NCI-H1930 (cell line): ENCODE data around the gene CATSPERD.
"Not testable (repeated sequence)": the region's sequence is repeated elsewhere in the genome, so short reads cannot be mapped to it uniquely, and the experiment has no call there.

ENCODE experiments used
- DNase-seq, 2 experiments: peaks; one replicate each; lab custom pipeline; 2025; lab: John Stamatoyannopoulos, UW

Gene CATSPERD

DNA sequence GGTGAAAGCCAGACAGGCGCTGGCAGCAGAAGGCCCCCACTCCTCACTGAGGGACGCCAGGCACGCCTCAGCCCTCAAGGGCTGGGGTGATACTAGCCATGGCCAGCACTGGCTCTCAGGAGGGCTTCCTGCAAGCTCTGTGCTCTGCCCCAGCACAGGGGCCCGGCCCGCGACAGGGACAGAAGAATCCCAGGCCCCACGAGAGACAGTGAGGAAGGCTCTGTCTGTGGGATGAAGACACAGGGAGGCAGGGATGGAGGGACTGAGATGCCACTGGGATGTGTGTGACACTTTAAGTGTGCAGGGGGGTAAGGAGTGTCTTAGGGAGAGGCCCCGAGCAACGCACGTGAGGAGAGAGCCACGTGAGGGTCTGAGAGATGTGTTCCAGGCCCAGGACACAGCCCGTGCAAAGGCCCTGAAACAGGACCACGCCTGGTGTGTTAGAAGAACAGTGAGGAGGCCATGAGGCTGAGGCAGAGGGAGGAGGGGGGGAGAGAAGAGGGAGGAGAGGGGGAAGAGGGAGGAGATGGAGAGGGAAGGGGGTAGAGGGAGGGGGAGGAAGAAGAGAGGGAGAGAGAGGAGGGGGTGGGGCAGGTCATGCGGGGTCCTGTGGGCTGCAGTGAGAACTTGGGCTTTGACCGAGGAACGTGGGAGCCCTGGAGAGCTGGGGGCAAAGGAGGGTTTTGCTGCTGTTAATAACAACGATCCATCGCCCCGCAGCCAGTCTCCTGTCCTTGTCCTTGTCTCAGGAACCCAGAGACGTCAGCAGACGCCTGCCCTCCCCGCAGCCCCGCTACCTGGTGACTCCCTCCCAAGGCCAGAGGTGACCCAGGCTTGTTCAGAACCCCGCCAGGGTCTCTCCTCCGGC is 23.2 kb upstream of the CATSPERD start:
- no peak for DNase-seq

GRCh38 chr19:5697890-5698634 is 22.4 kb upstream of the CATSPERD start:
- no peak for DNase-seq

GRCh38 chr19:5698635-5699422 is 21.6 kb upstream of the CATSPERD start:
- no peak for DNase-seq

DNA sequence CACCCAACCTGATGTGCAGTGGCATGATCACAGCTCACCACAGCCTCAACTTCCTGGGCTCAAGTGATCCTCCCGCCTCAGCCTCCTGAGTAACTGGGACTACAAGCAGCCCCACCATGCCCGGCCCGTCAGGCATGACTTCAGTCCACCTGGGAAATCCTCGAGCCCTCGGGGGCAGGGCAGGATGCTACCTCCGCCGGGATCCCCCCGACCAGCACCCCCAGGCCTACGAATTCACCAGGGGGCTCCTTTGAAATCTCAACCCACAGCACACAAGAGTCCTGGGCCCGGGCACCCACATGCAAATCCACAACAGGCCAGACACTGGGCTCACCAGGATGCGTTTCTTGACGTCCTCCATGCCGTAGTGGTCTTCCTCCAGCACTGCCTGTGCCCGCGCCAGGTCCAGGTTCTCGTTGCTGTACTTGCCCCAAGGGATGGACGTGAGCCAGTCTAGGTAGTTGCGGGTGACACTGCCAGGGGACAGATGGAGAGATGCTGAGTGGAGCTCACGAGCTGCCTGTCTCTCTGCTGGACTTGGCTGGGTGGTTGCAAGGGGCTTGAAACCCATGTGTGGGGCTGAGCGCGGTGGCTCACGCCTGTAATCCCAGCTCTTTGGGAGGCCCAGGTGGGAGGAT is 19.9 kb upstream of the CATSPERD start:
- no peak for DNase-seq

DNA sequence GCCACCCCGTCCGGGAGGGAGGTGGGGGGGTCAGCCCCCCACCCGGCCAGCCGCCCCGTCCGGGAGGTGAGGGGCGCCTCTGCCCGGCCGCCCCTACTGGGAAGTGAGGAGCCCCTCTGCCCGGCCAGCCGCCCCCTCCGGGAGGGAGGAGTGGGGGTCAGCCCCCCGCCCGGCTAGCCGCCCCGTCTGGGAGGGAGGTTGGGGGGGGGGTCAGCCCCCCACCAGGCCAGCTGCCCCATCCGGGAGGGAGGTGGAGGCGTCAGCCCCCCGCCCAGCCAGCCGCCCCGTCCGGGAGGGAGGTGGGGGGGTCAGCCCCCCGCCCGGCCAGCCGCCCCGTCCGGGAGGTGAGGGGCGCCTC is 18.4 kb upstream of the CATSPERD start:
- not testable (repeated sequence) for DNase-seq

GRCh38 chr19:5703819-5704818 is 16.3 kb upstream of the CATSPERD start:
- DNase-seq: no peak

DNA sequence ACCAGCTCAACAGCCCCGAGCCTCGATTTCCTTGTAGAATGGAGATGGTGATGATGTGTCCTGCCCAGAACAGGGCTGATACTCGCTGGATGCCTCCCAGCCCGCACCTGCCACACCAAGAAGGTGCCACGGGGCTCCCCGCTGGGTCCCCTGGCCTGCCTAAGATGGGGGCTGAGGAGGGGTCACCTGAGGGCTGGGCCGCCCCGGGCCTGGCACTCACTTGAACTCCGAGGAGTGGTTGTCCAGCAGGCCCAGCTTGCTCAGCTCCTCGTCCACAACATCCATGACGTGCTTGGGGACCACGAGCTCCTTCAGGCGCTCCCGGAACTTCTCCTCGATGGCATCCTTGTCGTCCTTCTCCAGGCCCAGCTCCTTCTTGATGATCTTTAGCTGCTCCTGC is 14.9 kb upstream of the CATSPERD start:
- no peak for DNase-seq

- no peak for DNase-seq
These were observed 13.4 kb upstream of the CATSPERD start for GRCh38 chr19:5706876-5707573.

DNA sequence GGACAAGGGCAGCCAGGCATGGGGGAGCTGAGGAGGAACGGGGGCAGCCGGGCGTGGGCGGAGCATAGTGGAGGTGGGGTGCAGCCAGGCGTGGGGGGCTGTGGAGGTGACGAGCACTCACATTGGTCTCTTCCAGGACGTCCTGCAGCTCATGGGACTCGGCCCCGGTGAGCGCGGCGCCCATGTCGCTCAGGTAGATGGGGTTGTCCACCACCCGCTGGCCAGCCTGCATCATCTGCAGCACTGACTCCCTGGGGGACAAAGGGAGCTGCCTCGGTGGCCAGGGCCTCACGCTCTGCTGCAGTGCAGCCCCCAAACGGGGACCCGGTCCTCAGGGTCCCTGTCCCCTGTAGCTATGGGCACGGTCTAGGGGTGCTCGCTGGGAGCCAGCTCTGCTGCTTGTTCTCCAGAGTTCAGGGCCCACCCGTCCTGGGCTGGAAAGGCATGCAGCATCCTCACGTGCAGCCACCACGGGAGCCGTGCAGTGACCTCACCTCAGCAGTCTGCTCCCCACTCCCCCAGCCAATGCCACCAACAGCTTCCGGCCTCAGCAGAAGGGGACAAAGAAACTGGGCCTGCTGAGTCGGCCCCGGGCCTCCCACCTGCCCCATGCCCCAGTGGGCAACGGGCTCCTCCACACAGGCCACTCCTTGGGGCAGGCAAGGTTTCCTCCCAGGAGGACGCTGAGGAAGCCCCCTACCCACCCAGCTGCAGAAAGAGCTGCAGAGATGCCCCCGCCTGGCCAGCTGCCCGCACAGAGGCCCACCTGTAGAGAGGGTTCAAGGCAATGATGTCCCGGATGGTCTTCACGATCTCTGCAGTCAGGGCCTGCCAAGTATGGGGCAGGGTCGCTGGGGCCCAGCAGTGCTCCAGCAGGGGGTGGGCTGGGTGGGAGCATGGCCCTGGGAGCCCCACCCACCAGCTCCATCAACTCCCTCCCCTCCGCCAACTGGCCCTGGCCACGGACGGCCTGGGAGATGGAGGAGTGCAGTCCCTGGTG is 12.6 kb upstream of the CATSPERD start:
- no peak for DNase-seq

GRCh38 chr19:5711025-5711424 is 9.4 kb upstream of the CATSPERD start:
- no peak for DNase-seq

GRCh38 chr19:5711713-5712161 is 8.7 kb upstream of the CATSPERD start:
- no peak for DNase-seq

GRCh38 chr19:5713228-5713627 is 7.2 kb upstream of the CATSPERD start:
- no peak for DNase-seq

GRCh38 chr19:5714816-5715215 is 5.6 kb upstream of the CATSPERD start:
- DNase-seq: no peak

DNA sequence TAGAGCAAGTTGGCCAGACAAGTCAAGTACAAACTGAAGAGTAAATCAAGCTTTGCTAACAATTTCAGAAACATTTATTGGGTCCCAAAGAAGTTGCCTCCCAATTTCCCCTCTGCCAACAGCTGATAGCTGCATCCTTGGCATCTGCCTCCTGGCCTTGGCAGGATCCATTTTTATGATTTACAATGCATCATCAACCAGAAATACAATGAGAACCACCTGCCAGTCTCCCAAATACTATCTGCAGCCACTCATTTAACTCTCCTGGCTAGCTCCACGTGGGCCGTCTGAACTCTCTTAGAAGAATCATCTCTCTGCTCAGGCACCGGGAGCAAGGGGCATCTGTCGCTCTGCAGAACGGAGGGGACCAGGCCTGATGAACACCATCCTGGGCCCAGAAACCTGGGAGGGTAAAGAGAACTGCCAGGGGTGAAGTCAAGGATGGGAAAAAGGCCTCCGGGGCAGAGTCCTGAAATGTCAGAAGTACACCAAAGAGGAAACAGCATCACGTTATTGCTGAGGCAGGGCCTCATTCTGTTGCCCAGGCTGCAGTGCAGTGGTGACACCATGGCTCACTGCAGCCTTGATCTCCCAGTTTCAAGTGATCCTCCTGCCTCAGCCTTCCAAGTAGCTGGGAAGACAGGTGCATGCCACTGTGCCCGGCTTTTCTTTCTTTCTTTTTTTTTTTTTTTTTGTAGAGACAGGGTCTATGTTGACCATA is 3.1 kb upstream of the CATSPERD start:
- DNase-seq: no peak

DNA sequence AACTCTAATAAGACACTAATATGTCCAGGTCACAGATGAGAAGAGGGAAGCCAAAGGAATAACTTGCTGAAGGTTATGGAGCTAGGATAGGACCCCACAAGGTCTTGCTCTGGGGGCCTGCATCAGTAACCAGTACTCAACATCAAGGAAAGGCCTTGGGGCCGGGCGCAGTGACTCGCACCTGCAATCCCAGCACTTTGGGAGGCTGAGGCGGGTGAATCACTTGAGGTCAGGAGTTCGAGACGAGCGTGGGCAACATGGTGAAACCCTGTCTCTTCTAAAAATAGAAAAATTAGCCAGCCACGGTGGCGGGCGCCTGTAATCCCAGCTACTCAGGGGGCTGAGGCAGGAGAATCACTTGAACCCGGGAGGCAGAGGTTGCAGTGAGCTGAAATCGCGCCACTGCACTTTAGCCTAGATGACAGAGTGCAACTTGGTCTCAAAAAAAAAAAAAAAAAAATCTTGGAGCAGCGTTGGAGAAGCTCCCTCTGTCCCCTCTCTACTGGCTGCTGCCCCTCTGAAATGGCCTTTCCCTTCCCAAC is 2.3 kb upstream of the CATSPERD start:
- no peak for DNase-seq

DNA sequence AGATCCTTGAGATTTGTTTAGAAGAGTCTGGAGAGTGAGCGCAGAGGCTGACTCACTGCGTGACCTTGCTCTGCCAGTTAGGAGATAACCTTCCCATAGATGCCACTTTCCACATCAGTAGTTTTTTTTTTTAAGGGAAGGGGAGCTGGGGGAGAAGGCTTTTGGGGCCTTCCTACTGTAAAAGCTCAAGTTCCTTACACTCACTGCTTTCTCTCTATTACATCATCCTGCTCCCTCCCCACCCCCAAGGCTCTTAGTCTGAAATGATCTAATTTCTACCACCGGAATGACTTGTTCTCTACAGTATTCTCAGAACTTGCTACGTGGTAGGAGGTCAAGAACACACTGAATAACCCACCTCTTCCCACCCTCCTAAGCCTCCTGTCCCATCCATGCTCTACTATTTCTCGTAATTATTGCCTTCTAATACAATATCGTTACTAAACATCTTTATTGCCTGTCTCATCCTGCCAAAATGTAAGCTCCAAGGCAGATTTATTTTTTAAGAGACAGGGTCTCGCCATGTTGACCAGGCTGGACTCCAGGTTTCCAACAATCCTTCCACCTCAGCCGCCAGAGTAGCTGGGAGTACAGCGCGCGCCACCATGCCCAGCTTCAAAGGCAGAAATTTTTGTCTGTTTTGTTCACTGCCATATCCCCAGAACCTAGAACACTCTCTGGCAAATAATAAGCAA is 1.7 kb upstream of the CATSPERD start:
- DNase-seq: no peak

DNA sequence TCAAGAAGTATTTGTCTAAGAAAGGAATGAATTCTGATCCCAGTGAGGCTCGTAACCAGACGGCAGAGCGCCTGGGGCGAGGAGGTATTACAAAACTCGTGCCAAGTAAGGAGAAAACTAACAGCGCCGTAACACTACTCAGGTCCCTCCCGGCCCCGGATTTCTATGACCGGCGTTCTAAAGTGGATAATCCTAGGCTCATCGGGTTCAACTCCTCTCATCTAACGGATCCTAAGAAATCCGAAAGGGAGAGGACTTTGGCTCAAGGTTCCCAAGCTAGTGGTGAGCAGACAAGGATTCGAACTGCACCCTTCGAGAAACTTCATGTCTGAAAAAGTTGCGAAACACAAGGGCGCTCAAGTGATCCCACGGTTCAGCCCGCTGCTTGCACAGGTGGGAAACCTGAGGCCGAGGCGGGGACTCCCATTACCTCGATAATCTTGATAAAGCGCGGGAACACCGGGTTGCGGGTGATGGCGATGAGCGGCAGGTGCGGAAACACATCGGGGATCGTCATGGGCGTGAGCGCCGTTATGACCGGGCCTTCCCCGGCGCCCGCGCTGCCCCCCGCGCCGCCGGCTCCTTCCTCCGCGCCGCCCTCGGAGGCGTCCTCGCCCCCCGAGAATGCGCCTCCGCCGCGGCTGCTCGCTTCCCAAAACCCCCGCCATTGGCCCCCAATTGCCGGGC is 1.0 kb upstream of the CATSPERD start:
- DNase-seq: no peak
